ENCODE measurements around the gene MARVELD3.

- no peak for TF ChIP-seq EZH2 (IDR thresholded peaks at IDR 0.05; ENCODE audit: insufficient read depth, poor library complexity, severe bottlenecking)
- TF ChIP-seq EZH2phosphoT487 (IDR thresholded peaks at IDR 0.05; ENCODE audit: insufficient read depth, low read depth), result no peak
These were observed 48.2 kb downstream of the MARVELD3 start for GRCh38 chr16:71674229-71674628.
